OCI-LY3 (cell line): ENCODE results near the gene CLDND1.

ENCODE experiments used
- H2AFZ ChIP-seq: fragments of 200-600, 300-600 bp; shearing (Covaris generic); 2 replicates; pipeline ENCODE4 v1.6.0; 2014; ENCODE audit warnings: antibody characterized with exemption, low read depth, low read length
- H3K27ac ChIP-seq: fragments of 200-600, 300-600 bp; sonication (generic); 2 replicates; pipeline ENCODE4 v1.5.1; 2014; ENCODE audit warnings: mild to moderate bottlenecking, low read length, moderate library complexity, mixed read lengths
- H3K27me3 ChIP-seq: fragments of 200-600, 300-600 bp; sonication (generic); 2 replicates; pipeline ENCODE4 v1.6.1; 2014; ENCODE audit warnings: low read depth, low read length, mixed read lengths
- H3K36me3 ChIP-seq: fragments of 200-600, 300-600 bp; sonication (generic); replicated peaks from 2 replicates; pipeline ENCODE3; 2014; ENCODE audit warnings: low read depth, low read length, mixed read lengths
- H3K4me1 ChIP-seq: fragments of 300-600, 200-600 bp; sonication (generic); 2 replicates; pipeline ENCODE4 v1.6.1; 2014; ENCODE audit warnings: low read length, mixed read lengths
- H3K4me2 ChIP-seq: fragments of 200-600, 300-600 bp; sonication (generic); 2 replicates; pipeline ENCODE4 v1.6.1; 2014; ENCODE audit warnings: low read length, mixed read lengths
- H3K4me3 ChIP-seq: fragments of 300-600, 200-600 bp; sonication (generic); 2 replicates; pipeline ENCODE4 v1.5.1; 2014; ENCODE audit warnings: antibody characterized with exemption, mild to moderate bottlenecking, low read length, moderate library complexity
- H3K79me2 ChIP-seq: fragments of 300-600, 200-600 bp; shearing (Covaris generic); 2 replicates; pipeline ENCODE4 v1.6.1; 2014; ENCODE audit warnings: mild to moderate bottlenecking, low read length, mixed read lengths
- H3K9ac ChIP-seq: fragments of 300-600, 200-600 bp; shearing (Covaris generic); 2 replicates; pipeline ENCODE4 v1.6.0; 2014; ENCODE audit warnings: mild to moderate bottlenecking, low read length, moderate library complexity
- H3K9me3 ChIP-seq: fragments of 200-600, 300-600 bp; shearing (Covaris generic); 2 replicates; pipeline ENCODE4 v1.6.1; 2014; ENCODE audit warnings: low read length, mixed read lengths; ENCODE audit not compliant: insufficient read depth
- H4K20me1 ChIP-seq: fragments of 200-600, 300-600 bp; sonication (generic); 2 replicates; pipeline ENCODE4 v1.6.1; 2016; ENCODE audit warnings: low read length, mixed read lengths; ENCODE audit not compliant: insufficient read depth
- EZH2phosphoT487 ChIP-seq: fragments of 200-600 bp; shearing (Covaris generic); IDR thresholded peaks from 2 replicates; pipeline ENCODE4 v1.6.1; 2018; ENCODE audit warnings: antibody characterized with exemption, mixed run types, low read depth
- TF ChIP-seq, protein P1 (sequence below): fragments of 200-600, 300-600 bp; sonication (generic); IDR thresholded peaks from 2 replicates; pipeline ENCODE4 v1.5.1; 2014; ENCODE audit warnings: antibody characterized with exemption, low read length, low read depth

Gene CLDND1

GRCh38 chr3:98550833-98551232 is 28.1 kb upstream of the CLDND1 start:
- Histone ChIP-seq H3K27ac (no peak overlapping the region), H3K79me2 (no peaks in the 10 kb centered on the region), H3K4me3 (no peak overlapping the region), H2AFZ (no peak overlapping the region), H3K9ac (no peak overlapping the region), H3K4me2 (no peak overlapping the region), H3K36me3 (no peaks in the 10 kb centered on the region), H3K9me3 (no peaks in the 10 kb centered on the region), H4K20me1 (no peaks in the 10 kb centered on the region), H3K4me1 (peaks cover 13% of the 10 kb centered on the region), H3K27me3 (peaks cover 78% of the 10 kb centered on the region)
- no peak for TF ChIP-seq EZH2phosphoT487
- TF ChIP-seq, protein P1, sequence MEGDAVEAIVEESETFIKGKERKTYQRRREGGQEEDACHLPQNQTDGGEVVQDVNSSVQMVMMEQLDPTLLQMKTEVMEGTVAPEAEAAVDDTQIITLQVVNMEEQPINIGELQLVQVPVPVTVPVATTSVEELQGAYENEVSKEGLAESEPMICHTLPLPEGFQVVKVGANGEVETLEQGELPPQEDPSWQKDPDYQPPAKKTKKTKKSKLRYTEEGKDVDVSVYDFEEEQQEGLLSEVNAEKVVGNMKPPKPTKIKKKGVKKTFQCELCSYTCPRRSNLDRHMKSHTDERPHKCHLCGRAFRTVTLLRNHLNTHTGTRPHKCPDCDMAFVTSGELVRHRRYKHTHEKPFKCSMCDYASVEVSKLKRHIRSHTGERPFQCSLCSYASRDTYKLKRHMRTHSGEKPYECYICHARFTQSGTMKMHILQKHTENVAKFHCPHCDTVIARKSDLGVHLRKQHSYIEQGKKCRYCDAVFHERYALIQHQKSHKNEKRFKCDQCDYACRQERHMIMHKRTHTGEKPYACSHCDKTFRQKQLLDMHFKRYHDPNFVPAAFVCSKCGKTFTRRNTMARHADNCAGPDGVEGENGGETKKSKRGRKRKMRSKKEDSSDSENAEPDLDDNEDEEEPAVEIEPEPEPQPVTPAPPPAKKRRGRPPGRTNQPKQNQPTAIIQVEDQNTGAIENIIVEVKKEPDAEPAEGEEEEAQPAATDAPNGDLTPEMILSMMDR = no peak

- TF ChIP-seq, protein P1 = no peak
- TF ChIP-seq EZH2phosphoT487 = no peak
- no peak overlapping the region for H3K27ac ChIP-seq
- peaks cover 11% of the 10 kb centered on the region for H3K4me1 ChIP-seq
- H3K27me3 ChIP-seq = peaks cover 74% of the 10 kb centered on the region
- no peak overlapping the region for H3K9ac ChIP-seq
- no peak overlapping the region for H3K4me3 ChIP-seq
- H4K20me1 ChIP-seq = no peaks in the 10 kb centered on the region
- no peaks in the 10 kb centered on the region for H3K36me3 ChIP-seq
- H3K9me3 ChIP-seq = no peaks in the 10 kb centered on the region
- H3K4me2 ChIP-seq = no peak overlapping the region
- no peaks in the 10 kb centered on the region for H3K79me2 ChIP-seq
- H2AFZ ChIP-seq = no peak overlapping the region
Observed at GRCh38 chr3:98548544-98548943, 25.8 kb upstream of the CLDND1 start.

- H4K20me1 ChIP-seq = no peaks in the 10 kb centered on the region
- H3K79me2 ChIP-seq = no peaks in the 10 kb centered on the region
- H3K4me2 ChIP-seq = peak overlapping the region; percentile 24
- H2AFZ ChIP-seq = no peak overlapping the region
- no peak overlapping the region for H3K4me3 ChIP-seq
- no peak overlapping the region for H3K27ac ChIP-seq
- no peak overlapping the region for H3K9ac ChIP-seq
- no peaks in the 10 kb centered on the region for H3K9me3 ChIP-seq
- H3K4me1 ChIP-seq = peaks cover 10% of the 10 kb centered on the region
- no peaks in the 10 kb centered on the region for H3K36me3 ChIP-seq
- peaks cover 74% of the 10 kb centered on the region for H3K27me3 ChIP-seq
- no peak for TF ChIP-seq EZH2phosphoT487
- TF ChIP-seq, protein P1 = no peak
Observed at GRCh38 chr3:98545940-98546339, 23.2 kb upstream of the CLDND1 start.

- H3K9ac ChIP-seq = no peak overlapping the region
- no peak overlapping the region for H2AFZ ChIP-seq
- no peak overlapping the region for H3K4me2 ChIP-seq
- no peak for TF ChIP-seq EZH2phosphoT487
- H3K27me3 ChIP-seq = peaks cover 59% of the 10 kb centered on the region
- no peaks in the 10 kb centered on the region for H3K79me2 ChIP-seq
- 0 out of 2 replicates have a peak, but pooled peaks cover 2% of the 10 kb centered on the region for H4K20me1 ChIP-seq
- no peak overlapping the region for H3K27ac ChIP-seq
- no peak overlapping the region for H3K4me3 ChIP-seq
- H3K36me3 ChIP-seq = no peaks in the 10 kb centered on the region
- H3K4me1 ChIP-seq = peaks cover 33% of the 10 kb centered on the region
- no peaks in the 10 kb centered on the region for H3K9me3 ChIP-seq
Observed at GRCh38 chr3:98542623-98543022, 19.9 kb upstream of the CLDND1 start.

- no peaks in the 10 kb centered on the region for H3K9me3 ChIP-seq
- no peak for TF ChIP-seq EZH2phosphoT487
- TF ChIP-seq, protein P1 = no peak
- H3K4me3 ChIP-seq = no peak overlapping the region
- H3K79me2 ChIP-seq = no peaks in the 10 kb centered on the region
- H3K4me1 ChIP-seq = peaks cover 42% of the 10 kb centered on the region
- peaks cover 65% of the 10 kb centered on the region for H3K27me3 ChIP-seq
- no peak overlapping the region for H3K4me2 ChIP-seq
- peaks cover 2% of the 10 kb centered on the region; the same call in 1 of the 2 replicates for H4K20me1 ChIP-seq
- no peak overlapping the region for H3K27ac ChIP-seq
- no peak overlapping the region for H3K9ac ChIP-seq
- no peak overlapping the region for H2AFZ ChIP-seq
- no peaks in the 10 kb centered on the region for H3K36me3 ChIP-seq
Observed at GRCh38 chr3:98541695-98542094, 19.0 kb upstream of the CLDND1 start.
